Eye (tissue), 1 donor: ENCODE measurements around the gene FOXN4.
A peak's percentile ranks its signal among the peaks of the same experiment; 100 is the strongest.

ENCODE experiments used
- DNase-seq: peaks from one replicate; pipeline ENCODE4 v3.0.0-alpha.2; 2015

FOXN4 gene

DNA sequence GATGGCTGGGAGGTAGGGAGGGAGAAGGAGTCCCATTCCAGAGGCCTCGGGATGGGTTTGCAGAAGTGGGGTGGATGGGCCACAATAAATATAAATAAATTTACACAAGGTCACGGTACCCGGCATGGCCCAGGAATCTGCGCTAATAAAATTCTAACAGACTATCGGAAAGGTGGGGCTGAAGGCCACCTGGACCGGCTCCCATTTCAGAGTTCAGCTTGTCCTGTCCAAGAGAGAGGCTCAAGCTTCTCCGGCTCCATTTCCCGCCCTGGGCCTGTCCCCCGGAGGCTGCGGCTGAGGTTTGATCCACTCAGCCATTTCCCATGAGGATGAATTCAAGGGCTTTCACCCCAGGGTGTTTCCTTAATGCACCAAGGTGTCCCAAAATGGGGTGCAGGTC is 30.2 kb downstream of the FOXN4 start:
- DNase-seq, result no peak

DNA sequence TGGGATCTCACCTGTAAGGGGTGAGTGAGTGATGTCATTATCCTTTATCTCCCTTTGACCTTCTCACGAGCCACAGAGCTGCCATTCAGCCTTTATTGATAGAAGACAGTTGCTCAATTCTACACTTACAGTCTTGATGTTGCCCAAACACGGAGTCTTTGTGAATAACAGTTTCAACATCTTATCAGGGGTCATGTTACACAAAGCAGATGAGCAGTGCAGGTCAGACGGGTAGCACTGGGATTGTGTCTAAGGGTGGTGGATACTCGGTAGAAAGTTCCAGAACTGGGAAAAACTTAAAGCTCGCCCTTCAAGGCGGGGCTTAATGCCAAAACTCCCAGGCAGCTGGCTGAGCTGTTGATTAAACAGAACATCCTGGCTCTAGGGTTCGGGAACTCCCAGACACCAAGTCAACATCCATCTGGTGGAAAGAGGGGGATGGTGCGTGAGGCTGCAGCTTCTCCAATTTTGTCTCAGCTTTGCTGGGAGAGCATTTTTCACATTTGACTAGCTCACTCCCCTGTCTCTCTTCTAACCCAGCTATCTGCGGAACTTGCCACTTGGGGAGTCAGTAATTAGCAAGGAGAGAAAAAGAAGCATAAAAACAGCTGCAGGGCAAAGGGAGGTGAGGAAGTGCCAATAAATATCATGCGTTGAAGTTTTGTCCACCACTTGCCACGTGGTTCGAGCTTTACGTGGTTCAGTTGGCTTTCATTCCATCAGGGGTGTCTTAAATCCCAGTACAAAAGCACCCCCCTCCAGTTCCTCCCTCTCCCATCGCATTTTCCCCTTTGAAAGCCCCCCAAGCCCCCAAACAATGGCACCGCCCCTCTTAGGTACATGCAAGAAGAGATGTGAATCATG is 31.0 kb downstream of the FOXN4 start:
- DNase-seq, result no peak

DNA sequence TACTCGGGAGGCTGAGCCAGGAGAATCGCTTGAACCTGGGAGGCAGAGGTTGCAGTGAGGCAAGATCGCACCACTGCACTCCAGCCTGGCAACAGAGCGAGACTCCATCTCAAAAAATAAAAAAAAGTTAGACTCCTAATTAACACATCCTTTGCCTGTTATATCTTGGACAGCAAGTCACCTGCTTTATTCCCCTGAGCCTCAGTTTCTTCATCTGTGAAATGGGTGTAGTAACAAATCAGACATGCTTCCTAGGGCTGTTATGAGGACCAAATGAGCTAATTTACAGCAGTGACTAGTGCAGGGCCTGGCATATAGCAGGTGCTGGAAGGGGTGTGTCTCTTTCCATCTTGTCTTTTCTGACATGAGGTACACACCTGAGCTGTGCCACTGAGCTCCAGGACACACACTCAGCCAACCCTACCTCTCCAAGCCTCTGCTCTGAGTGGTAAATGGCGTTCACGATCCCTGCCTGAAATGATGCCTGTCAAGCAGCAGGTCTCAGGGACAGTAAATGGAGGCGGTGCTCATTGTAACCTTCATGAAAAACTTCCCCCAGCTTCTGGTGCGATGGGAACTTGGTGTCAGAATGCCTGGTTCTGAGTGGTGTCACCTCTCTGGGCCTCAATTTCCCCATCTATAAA is 31.7 kb downstream of the FOXN4 start:
- no peak for DNase-seq

DNA sequence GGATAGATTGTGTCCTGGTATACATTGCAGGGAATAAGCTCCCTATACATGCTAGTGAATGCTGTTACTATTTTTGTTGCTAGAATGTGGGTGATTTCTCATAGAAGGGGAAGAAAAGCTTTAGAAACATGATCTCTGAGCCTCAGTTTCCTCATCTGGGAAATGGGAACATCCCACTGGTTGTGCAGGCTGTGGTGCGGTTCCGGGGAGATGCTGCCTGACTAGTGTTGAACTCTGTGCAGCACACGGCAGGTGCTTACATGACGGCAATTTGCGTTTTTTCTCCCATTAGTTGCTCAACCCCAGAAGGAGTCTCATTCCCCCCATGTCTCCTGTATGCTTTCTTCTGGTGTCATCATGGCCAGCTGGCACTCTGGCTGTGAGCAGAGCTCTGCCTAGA is 32.9 kb downstream of the FOXN4 start:
- no peak for DNase-seq

DNA sequence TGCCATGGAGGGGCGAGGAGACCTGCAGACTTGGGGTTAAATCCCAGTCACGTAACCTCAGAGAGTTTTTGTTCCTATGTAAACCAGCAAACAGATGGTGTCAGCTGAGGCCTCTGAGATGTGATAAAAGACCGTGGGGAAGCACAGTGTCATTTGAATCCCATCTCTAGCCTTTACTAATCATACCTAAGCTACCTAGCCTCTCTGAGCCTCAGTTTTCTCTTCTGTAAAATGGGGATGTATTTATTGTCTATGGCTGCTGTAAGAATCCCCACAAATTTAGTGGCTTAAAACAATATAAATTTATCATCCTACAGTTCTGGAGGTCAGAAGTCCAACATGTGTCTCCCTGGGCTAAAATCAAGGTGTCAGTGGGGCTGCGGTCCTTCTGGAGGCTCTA is 33.9 kb downstream of the FOXN4 start:
- no peak for DNase-seq

DNA sequence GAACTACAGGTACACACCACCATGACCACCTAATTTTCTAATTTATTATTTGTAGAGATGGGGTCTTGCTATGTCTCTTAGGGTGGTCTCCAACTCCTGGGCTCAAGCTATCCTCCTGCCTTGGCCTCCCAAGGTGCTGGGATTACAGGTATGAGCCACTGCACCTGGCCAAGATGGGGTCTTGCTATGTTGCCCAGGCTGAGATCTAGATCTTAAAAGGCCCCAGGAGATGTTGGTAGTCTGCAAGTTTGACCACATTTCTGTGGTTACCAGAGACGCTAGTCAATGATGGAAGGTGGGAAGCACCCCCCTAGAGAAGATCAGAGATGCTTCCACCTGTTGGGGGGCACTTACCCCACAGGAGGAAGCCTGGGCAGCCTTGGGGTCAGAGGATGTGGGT is 34.7 kb downstream of the FOXN4 start:
- no peak for DNase-seq

DNA sequence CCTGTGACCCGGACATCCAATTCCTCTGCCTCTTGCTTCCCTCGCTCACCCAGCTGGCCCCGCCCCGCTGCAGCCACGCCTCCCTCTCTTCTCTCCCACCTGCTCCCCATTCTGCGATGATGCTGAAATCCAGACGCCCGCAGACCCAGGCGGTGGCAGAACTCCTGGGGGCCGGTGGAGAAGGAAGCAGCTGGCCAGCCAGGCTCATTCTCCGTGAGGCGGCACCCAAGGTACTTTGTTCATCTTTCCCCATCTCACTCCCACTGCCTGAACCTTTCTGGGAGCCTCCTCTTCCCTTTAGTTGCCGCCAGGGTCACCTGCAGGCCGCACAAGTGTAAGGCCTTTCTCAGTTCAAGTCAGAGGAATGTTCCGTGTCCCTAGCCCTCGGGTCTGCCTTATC is 35.7 kb downstream of the FOXN4 start:
- peak; percentile 63 for DNase-seq

DNA sequence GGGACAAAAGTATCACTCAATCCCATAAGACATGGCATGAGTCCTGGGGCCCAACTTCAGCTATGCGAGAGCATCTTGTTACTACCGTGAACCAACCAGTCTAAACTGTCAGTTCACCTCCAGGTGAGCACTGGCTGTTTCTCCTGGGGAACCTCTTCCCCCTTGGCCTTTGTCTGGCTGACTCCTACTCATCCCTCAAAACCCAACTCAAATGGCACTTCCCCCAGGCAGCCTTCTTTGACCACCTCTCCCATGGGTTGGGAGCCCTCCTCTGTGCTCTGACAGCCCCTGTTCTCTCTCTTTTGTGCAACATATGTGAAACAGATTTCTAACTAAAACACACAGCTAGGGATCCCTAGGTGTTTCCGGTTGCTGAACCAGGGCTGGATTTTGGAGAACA is 37.7 kb downstream of the FOXN4 start:
- DNase-seq, result no peak

DNA sequence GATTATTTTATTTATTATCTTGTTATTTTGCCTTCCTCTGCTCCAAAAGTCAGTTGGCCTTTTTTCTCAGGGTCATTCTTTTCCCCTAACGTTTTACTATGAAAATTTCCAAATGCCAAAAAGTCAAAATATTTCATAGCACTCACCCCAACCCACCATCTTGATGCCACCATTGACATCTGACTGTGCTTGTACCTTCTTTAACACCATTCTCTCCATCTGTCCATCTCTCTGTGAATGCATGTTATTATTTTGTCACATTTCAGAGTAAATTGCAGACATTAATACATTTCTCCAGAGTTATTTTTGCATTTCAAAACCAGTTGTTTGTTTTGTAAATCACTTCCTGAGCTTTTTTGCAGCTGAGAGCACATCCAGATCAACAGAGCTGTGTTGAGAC is 38.6 kb downstream of the FOXN4 start:
- DNase-seq, result no peak

DNA sequence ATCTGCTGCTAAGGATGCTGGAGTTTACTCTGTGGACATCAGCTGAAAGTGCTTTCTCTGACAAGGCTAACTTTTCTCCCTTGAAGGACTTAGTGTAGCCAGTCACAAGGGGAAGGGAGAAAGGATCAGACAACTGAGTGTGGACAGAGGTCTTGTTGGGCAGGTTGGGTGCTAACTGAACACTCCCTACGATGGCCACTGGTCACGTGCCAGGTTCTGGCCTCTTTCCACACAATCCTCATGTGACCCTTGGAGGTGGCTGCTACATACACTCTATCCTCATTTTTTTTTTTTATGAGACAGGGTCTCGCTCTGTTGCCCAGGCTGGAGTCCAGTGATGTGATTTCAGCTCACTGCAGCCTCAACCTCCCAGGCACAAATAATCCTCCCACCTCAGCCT is 39.7 kb downstream of the FOXN4 start:
- no peak for DNase-seq

DNA sequence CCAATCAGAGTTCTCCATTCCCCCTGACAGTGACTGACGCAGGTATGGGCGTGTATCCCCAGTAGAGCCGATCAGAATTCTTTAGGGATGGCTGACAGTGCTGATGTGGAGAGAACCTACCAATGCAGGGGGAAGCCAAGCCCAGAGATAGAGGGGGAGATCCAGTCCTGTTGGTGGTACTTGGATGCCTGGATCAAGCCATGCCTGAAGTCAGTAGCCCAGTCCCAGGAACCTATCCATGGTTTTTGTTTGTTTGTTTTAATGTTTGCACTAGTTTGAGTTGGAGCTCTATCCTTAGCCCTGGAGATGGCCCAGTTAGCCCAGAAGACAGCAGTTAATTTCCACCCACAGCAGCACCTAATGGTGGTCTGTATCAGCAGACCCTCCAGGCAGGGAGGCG is 40.2 kb downstream of the FOXN4 start:
- no peak for DNase-seq

DNA sequence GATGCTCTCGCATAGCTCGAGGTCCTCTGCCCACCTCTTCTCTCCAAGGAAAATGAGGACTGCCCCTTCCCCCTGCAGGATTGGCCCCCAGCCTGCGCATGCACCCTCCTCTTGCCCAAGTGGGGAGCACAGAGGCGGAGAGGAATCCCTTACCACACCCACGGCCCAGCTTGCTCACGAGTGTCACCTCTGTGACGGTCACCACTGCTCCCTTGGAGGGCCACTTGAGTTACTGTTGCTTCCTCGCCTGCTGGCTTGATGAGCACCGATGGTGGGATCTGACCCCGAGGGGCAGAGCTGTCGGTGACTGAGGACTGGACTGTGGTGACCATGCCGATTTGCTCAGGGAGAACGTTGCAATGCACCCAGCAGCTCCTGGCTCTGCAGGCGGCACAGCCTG is 41.7 kb downstream of the FOXN4 start:
- no peak for DNase-seq

DNA sequence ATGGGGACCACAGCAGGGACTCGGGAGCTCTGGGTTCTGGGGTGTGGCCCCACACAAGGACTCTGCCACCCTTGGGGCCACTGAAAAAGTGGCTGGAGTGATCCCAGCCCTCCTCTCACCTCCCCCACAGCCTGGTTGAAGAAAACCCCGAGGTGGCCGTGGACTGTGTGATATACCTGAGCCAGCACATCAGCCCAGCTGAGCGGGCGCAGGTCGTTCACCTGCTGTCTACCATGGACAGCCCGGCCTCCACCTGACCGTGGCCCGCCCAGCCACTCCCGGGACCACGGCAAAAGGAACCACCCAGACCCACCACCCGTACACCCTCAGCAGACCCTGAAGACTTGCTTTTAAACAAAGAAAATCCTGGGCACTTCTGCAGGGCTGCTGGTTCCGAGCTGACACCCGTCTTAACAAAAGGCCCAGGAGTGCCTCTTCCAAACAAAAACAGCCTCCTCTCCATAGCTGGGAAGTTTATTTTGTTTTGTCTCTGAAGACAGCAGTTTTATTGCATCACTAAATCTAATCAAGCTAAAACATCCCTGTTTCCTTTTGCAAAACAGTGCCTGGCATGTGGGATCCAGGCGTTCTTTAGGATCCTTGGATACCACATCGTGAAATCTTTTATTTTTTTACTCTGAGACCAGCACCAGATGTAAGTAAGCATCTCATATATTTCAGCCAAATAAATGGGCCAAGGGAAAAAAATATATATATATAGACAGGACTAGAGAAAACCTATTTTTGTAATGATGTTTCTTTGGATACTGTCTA is 42.8 kb downstream of the FOXN4 start:
- DNase-seq, result no peak

DNA sequence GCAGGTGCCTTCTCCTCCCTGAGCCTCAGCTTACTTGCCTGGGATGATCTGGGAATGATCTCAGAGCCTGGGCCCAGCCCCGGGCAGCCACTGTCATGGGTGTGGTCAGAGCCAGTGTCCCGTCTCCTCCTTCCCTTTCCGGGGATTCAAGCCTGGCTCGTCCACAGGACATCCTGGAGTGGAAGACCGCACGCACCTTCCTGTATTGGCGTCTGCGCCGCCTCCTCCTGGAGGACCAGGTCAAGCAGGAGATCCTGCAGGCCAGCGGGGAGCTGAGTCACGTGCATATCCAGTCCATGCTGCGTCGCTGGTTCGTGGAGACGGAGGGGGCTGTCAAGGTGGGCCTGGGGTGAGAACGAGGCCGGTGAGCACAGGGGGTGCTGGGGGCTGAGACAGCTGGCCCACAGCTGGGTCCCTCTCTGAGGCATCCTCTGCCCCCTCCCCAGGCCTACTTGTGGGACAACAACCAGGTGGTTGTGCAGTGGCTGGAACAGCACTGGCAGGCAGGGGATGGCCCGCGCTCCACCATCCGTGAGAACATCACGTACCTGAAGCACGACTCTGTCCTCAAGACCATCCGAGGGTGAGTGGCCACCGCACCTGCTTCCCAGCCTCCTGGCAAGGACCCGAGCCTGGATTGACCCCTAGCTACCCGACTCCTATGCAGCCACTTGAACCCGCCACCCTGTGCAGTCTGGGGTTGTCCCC is 44.0 kb downstream of the FOXN4 start:
- no peak for DNase-seq

DNA sequence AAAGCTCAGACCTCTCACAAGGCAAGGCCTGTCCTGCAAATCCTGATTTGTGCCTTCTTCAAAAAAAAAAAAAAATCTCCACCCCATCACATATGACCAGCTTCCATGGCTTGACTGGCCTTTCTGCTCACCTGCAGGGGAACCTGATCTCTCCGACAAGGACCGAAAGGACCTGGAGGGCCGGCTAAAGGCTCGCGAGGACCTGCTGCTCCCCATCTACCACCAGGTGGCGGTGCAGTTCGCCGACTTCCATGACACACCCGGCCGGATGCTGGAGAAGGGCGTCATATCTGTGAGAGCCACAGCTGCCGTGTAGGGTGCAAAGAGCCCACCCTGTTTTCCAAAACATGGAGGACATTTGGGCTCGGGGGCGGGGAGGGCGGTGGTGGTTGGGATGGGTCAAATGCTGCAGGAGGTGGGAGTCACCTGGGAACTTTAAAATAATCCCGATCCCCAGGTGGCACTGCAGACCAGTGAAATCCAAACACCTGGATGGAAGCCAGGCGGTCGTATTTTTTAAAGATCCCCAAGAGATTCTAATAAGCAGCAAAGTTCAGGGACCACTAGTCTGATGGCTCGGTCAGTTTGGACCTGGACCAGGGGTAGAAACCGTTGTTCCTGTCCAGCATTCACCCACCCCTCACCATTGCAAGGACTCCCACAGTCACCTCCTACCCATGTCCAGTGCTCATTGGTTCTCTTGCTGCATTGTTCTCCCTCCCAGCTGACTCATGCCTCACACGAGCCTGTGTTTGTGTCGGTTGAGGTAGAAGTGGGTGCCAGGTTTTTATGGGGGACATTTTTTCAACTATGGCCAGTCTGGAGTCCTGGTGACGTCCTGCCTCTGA is 44.8 kb downstream of the FOXN4 start:
- peak; percentile 92 for DNase-seq

DNA sequence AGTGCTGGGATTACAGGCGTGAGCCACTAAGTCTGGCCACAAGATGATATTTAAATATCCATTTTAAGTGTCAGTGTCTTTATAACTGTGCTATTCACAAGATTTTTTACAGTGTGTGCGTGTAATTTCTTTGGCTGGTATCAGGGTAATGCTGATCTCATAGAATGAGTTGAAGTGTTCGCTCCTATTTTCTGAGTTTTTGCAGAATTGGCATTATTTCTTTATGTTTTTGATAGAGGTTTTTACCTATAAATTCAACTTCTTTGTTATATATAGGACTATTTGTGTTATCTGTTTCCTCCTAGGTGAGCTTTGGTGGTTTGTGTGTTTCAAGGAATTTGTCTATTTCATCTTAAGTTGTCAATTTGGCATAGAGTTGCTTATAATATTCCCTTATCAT is 45.6 kb downstream of the FOXN4 start:
- DNase-seq, result no peak

DNA sequence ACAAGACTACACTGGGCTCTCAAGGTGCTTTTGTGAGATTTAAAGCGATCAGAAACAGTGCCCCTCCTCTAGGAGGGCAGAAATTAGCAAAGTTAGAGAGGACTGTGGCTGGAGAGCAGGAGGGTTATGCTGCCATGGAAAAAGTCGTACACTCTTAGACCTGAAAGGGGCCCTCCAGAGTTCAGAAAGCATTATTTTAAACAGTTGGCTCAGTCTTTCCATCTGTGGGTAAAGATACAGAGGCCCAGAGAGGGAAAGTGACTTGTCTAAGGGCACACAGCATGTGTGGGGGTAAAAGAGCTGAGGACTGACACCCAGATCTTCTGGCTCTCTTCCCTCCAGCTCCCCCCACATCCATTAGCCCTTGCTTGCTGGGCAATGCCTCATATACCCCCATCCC is 47.1 kb downstream of the FOXN4 start:
- no peak for DNase-seq

DNA sequence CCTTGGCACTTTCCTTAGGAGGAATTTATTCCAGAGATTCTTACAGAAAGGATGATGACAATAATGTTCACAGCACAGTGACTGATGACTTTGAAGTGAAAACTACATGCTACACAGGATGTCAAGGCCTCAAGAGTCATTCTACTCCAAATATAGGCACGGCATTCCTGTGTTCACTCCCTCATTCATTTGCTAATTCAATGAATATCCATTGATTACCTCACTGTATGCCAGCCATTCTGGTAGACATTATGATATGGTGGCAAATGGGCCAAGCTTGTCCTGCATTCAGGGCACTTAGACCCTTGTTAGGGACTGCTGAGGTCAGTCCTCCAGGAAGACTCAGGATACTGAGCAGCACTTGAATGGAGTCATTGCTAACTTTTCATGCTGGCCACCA is 48.0 kb downstream of the FOXN4 start:
- DNase-seq, result no peak

DNA sequence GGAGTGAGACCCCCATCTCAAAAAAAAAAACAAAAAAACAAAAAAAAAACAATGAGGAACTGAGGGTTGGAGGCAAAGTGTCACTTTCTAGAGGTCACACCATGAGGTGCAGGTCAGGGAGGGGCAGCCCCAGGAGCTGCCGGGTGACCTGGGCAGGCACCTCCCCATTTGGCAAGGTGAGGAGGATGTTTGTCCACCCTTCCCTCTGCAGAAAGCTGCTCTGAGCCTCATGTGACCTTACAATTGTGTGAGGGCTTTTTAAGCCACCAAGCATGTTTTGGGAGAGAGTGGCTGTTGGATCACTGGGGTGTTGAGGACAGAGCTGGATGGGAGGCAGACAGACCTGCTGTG is 49.6 kb downstream of the FOXN4 start:
- DNase-seq, result no peak

DNA sequence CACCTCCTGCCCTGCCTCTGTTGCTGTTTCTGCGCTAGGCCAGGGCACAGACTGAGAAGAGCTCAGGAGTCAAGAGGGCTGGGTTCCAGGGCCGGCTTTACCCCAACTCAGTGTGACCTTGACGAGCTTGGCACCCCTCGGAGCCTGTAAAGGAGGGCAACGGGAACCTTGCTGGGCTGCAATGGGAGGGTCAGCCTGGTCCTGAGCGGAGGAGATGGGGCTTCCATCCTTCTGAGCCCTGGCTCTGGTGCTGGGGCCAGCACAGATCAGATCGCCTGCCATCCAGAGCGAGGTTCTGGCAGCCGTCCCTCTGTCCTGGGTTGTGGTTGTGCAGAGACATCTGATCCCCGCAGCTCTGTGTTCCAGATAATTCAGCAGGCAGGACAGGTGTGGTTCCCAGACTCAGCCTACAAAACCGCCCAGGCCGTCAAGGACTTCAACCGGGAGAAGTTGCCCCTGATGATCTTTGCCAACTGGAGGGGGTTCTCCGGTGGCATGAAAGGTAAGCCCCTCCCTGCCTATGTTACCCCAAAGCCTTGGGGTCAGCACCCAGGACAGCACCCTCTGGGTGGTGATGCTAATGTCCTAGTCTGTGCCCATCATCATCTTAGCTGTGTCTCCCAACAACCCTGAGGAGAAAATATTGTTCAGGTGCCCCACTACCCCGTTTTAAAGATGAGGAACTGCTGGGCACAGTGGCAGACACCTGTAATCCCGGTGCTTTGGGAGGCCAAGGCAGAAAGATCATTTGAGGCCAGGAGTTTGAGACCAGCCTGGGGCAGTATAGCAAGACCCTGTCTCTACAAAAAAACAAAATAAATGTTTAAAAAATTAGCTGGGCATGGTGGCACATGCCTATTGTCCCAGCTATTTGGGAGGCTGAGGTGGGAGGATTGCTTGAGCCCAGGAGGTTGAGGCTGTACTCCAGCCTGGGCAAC is 50.2 kb downstream of the FOXN4 start:
- no peak for DNase-seq

DNA sequence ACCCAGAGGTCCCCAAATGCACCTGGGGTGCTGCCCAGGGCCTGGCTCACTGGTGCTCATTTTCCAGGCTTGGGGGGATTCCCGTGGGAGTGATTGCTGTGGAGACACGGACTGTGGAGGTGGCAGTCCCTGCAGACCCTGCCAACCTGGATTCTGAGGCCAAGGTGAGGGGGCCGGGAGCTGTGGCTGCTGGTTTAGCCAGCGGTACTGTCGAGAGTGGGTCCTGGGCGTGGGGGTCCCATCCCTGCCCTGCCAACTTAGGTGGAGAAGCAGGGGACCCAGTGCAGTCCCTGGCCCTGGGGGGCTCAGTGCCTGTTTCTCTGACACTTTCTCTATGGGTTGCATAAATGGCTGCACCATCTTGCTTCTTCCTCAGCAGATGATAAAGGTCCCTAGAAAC is 50.9 kb downstream of the FOXN4 start:
- no peak for DNase-seq
